Neutrophil (primary cell): ENCODE data around the gene AQP9.
A peak's percentile ranks its signal among the peaks of the same experiment; 100 is the strongest.

Source experiments
- H3K27ac ChIP-seq: fragments of 200-600 bp; sonication (generic); 2 replicates; pipeline ENCODE4 v1.5.1; 2016; ENCODE audit warnings: mild to moderate bottlenecking, moderate library complexity
- H3K27me3 ChIP-seq: fragments of 200-600 bp; sonication (generic); 2 replicates; pipeline ENCODE4 v1.6.0; 2016; ENCODE audit warnings: mild to moderate bottlenecking
- H3K36me3 ChIP-seq: fragments of 200-600 bp; sonication (generic); 2 replicates; pipeline ENCODE4 v1.5.1; 2017
- H3K4me1 ChIP-seq, 2 experiments: fragments of 200-600 bp in 1 of 2; sonication (generic) in 1 of 2; 1 replicate in 1 of 2; 2 replicates in 1 of 2; pipeline versions ENCODE4 v1.5.1 to v1.6.1; 2013 to 2016; ENCODE audit warnings: low read depth in 1 of 2, low read length in 1 of 2, mild to moderate bottlenecking in 1 of 2, moderate library complexity in 1 of 2; ENCODE audit not compliant: control insufficient read depth in 1 of 2, insufficient read depth in 1 of 2
- H3K4me3 ChIP-seq, 2 experiments: fragments of 200-600 bp in 1 of 2; sonication (generic) in 1 of 2; 1 replicate in 1 of 2; 2 replicates in 1 of 2; pipeline ENCODE4 v1.5.1; 2013 to 2016; ENCODE audit warnings: low read depth in 1 of 2, low read length in 1 of 2, mild to moderate bottlenecking in 1 of 2, moderate library complexity in 1 of 2
- H3K9me3 ChIP-seq: fragments of 200-600 bp; sonication (generic); 2 replicates; pipeline ENCODE4 v1.5.1; 2016
- CTCF ChIP-seq: fragments of 200-600 bp; sonication (generic); IDR thresholded peaks from 2 replicates; pipeline ENCODE4 v1.5.1; 2016; ENCODE audit warnings: antibody characterized with exemption

AQP9 gene

GRCh38 chr15:58165661-58166060, 27.5 kb downstream of the AQP9 start:
- peaks cover 91% of the 10 kb centered on the region for H3K36me3 ChIP-seq
- TF ChIP-seq CTCF: no peak
- H3K9me3 ChIP-seq: no peaks in the 10 kb centered on the region
- no peak overlapping the region for H3K4me3 ChIP-seq
- peak overlapping the region; percentile 4 for H3K27ac ChIP-seq
- peaks cover 0 to 7% of the 10 kb centered on the region in 2 experiments for H3K4me1 ChIP-seq
- H3K27me3 ChIP-seq: no peaks in the 10 kb centered on the region

DNA sequence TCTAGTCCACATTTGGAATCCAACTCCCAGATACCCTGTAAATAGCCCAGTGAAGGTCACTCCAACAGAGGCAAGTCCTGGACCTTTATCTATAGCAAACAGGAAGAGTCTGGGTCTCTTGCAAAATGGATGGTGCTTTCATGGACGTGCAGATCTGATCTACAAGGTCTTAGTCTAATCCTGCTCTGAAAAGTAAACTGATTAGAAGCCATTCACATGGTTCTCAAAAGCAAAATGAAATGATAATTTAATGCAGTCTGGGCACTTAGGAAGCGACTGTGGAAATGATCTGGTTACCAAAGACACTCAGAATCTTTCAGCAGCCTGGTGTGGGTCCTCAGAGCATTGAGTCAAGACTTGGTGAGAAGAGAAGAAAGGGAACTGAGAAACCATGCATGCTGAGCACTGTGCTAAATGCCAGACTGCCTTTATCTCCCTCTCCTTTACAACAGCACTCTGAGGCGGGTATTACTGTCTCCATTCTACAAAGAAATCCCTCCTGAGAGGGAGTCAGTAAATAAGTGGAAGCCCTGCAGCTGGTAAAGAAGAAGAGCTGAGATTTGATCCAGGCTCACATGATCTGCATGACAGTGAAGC, 29.0 kb downstream of the AQP9 start:
- TF ChIP-seq CTCF: no peak
- H3K4me3 ChIP-seq: no peak overlapping the region
- peaks cover 0 to 7% of the 10 kb centered on the region in 2 experiments for H3K4me1 ChIP-seq
- H3K27me3 ChIP-seq: no peaks in the 10 kb centered on the region
- peaks cover 93% of the 10 kb centered on the region for H3K36me3 ChIP-seq
- H3K9me3 ChIP-seq: no peaks in the 10 kb centered on the region
- peak overlapping the region; percentile 66 for H3K27ac ChIP-seq

DNA sequence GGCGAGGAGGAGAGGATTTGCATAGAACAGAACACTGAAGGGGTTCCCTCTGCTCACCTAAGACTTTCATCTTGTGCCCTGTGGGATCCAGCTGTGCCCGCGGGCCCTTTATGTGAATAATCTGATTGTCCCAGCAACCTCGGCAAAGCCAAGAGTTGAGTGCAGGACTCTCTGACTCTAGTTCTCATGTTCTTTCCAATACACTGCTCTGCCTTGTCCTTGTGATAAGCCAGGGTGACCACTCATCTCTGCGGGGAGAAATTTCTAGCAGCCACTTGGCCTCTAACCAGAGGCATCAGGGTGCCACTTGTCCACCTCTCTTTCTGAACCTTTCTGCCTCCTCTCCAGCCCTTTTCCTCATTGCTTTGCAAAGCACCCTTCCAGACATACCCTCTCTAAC, 31.8 kb downstream of the AQP9 start:
- H3K36me3 ChIP-seq: peaks cover 94% of the 10 kb centered on the region

DNA sequence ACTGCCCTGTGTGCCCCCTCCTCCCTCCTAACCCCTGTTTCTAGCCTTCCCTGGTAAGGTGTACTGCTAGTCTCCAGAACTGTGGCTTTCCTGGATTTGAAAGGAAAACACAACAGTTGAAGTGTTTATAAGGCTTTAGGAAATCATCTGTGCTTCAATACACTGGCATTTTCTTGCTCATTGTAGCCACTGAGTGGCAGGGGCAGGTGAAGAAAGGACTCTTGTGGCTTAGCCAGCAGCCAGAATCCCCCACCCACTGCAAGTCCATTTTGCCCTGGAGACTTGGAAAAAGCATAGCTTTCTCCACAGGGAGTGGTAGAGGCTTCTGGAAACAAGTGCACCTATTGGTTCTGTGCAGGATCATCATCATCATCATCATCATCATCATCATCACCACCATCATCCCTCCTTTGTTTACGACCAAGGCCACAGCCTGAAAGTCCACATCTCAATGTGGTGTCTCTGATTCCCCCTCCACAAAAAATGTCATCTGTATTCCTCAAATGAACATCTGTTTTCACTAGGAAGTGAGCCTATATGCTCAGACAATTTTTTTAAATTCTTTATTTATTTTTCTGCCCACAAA, 33.4 kb downstream of the AQP9 start:
- peaks cover 5% of the 10 kb centered on the region for H3K9me3 ChIP-seq
- no peaks in the 10 kb centered on the region for H3K4me1 ChIP-seq
- no peak for TF ChIP-seq CTCF
- no peak overlapping the region for H3K4me3 ChIP-seq
- H3K27me3 ChIP-seq: no peaks in the 10 kb centered on the region
- peak overlapping the region; percentile 34 for H3K27ac ChIP-seq
- H3K36me3 ChIP-seq: peaks cover 100% of the 10 kb centered on the region

More for the DNA sequence above, 31.8 kb downstream of the AQP9 start:
- no peak overlapping the region for H3K4me3 ChIP-seq
- H3K4me1 ChIP-seq: no peaks in the 10 kb centered on the region
- H3K27me3 ChIP-seq: no peaks in the 10 kb centered on the region
- TF ChIP-seq CTCF: no peak
- H3K9me3 ChIP-seq: peaks cover 5% of the 10 kb centered on the region
- H3K27ac ChIP-seq: peak overlapping the region; percentile 57

DNA sequence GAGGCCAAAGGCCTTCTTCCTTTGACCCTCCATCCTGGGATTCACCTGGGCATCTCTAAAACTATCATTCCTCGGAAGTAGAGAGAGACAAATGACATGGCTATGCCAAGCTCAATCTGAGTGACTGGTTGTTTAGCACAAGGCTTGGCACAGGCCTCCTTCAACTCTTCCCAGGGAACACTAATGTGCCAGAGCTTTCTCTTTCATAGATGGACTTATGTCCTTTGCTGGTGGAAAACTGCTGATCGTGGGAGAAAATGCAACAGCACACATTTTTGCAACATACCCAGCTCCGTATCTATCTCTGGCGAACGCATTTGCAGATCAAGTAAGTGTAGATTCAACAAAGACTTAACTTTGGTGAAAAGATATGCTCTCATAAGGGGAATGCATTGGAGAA, 36.5 kb downstream of the AQP9 start:
- H3K36me3 ChIP-seq: peaks cover 100% of the 10 kb centered on the region
- no peaks in the 10 kb centered on the region for H3K4me1 ChIP-seq
- no peak overlapping the region for H3K27ac ChIP-seq
- H3K4me3 ChIP-seq: no peak overlapping the region
- H3K27me3 ChIP-seq: no peaks in the 10 kb centered on the region
- no peak for TF ChIP-seq CTCF
- peaks cover 5% of the 10 kb centered on the region for H3K9me3 ChIP-seq
